ENCODE data around the gene ACSL6.

DNA sequence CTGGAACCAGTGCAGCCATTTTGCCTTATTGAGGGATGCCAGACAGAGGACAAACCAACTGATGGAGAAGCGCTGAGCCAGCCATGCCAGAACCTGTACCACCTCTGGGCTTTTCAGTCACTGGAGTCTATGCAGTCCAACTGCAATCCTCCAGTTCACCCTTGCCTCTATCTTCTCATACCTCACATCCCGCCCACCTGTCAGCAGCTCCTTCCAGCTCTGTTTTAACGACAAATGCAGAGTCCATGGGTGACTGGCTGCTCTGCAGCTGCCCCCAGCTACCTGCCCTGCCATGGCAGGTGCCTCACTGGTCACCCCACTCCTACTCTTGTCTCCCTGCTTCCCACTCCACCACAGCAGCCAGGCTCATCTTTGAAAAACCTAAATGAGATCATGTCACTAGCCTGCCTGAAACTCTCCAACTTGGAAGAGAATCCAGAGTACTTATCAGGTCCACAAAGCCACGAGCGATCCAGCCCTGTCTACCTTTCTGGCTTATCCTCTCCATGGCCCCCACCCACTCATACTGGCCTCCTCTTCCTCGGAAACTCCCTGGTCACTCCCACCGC lies 14.0 kb upstream of the ACSL6 start:
- TF ChIP-seq, protein P1, sequence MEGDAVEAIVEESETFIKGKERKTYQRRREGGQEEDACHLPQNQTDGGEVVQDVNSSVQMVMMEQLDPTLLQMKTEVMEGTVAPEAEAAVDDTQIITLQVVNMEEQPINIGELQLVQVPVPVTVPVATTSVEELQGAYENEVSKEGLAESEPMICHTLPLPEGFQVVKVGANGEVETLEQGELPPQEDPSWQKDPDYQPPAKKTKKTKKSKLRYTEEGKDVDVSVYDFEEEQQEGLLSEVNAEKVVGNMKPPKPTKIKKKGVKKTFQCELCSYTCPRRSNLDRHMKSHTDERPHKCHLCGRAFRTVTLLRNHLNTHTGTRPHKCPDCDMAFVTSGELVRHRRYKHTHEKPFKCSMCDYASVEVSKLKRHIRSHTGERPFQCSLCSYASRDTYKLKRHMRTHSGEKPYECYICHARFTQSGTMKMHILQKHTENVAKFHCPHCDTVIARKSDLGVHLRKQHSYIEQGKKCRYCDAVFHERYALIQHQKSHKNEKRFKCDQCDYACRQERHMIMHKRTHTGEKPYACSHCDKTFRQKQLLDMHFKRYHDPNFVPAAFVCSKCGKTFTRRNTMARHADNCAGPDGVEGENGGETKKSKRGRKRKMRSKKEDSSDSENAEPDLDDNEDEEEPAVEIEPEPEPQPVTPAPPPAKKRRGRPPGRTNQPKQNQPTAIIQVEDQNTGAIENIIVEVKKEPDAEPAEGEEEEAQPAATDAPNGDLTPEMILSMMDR (IDR thresholded peaks at IDR 0.05): no peak
- no peak for TF ChIP-seq POLR2A (IDR thresholded peaks at IDR 0.05)
